ENCODE data around the gene ZBTB7B.

The ZBTB7B gene

GRCh38 chr1:155017041-155017945 lies 14.7 kb downstream of the ZBTB7B start:
- DNase-seq (ENCODE audit: low read depth) = peak; percentile 88

- no peak for DNase-seq (ENCODE audit: low read depth)
These were observed 15.3 kb downstream of the ZBTB7B start for GRCh38 chr1:155017946-155018316.

GRCh38 chr1:155018617-155019348 lies 16.2 kb downstream of the ZBTB7B start:
- DNase-seq (ENCODE audit: low read depth) = no peak

GRCh38 chr1:155019377-155020245 lies 17.0 kb downstream of the ZBTB7B start:
- no peak for DNase-seq (ENCODE audit: low read depth)

- no peak for DNase-seq (ENCODE audit: low read depth)
These were observed 19.7 kb downstream of the ZBTB7B start for GRCh38 chr1:155022136-155022926.

- DNase-seq (ENCODE audit: low read depth) = no peak
These were observed 20.3 kb downstream of the ZBTB7B start for GRCh38 chr1:155022927-155023236.

- DNase-seq (ENCODE audit: low read depth) = no peak
These were observed 21.0 kb downstream of the ZBTB7B start for GRCh38 chr1:155023627-155024026.

- no peak for DNase-seq (ENCODE audit: low read depth)
These were observed 21.7 kb downstream of the ZBTB7B start for GRCh38 chr1:155024315-155024714.

GRCh38 chr1:155026154-155026553 lies 23.6 kb downstream of the ZBTB7B start:
- no peak for DNase-seq (ENCODE audit: low read depth)

GRCh38 chr1:155026588-155026987 lies 24.0 kb downstream of the ZBTB7B start:
- no peak for DNase-seq (ENCODE audit: low read depth)

GRCh38 chr1:155029513-155030242 lies 27.1 kb downstream of the ZBTB7B start:
- DNase-seq (ENCODE audit: low read depth) = no peak

- DNase-seq (ENCODE audit: low read depth) = no peak
These were observed 27.7 kb downstream of the ZBTB7B start for GRCh38 chr1:155030243-155030795.

- DNase-seq (ENCODE audit: low read depth) = no peak
These were observed 28.3 kb downstream of the ZBTB7B start for GRCh38 chr1:155030899-155031298.

GRCh38 chr1:155032886-155033285 lies 30.3 kb downstream of the ZBTB7B start:
- no peak for DNase-seq (ENCODE audit: low read depth)

GRCh38 chr1:155033524-155033923 lies 30.9 kb downstream of the ZBTB7B start, which contains the start of the genes DCST1 and DCST2:
TSS of gene DCST1 (plus strand) at chr1:155033824. CDS start at chr1:155034037, 213 bp downstream.
TSS of gene DCST2 (minus strand) at chr1:155033781. CDS start at chr1:155033701, 80 bp downstream.
- DNase-seq (ENCODE audit: low read depth) = no peak

- DNase-seq (ENCODE audit: low read depth) = no peak
These were observed 32.0 kb downstream of the ZBTB7B start for GRCh38 chr1:155034318-155035208.

- no peak for DNase-seq (ENCODE audit: low read depth)
These were observed 33.3 kb downstream of the ZBTB7B start for GRCh38 chr1:155035936-155036335.

- DNase-seq (ENCODE audit: low read depth) = no peak
These were observed 34.4 kb downstream of the ZBTB7B start for GRCh38 chr1:155037043-155037442.

GRCh38 chr1:155037851-155038441 lies 35.3 kb downstream of the ZBTB7B start:
- DNase-seq (ENCODE audit: low read depth) = no peak

Measured in stimulated activated CD8-positive, alpha-beta memory T cell treated with anti-CD3 and anti-CD28 coated beads, Interleukin-12 subunit alpha, Interleukin-12 subunit beta, amount 100 ng/mL, for 4 hours (primary cell).